ENCODE measurements around the gene ZNF627. TPM values are rescaled to one million over a fixed set of nuclear protein-coding genes. Genes with fewer than 3 reads are reported as not detected.
"Not testable (repeated sequence)": the region's sequence is repeated elsewhere in the genome, so short reads cannot be mapped to it uniquely, and the experiment has no call there.

Gene ZNF627
- total and polyA plus RNA-seq, 7 experiments from 2014 or later, result 5.2 to 15.4 (median 12.3) TPM

DNA sequence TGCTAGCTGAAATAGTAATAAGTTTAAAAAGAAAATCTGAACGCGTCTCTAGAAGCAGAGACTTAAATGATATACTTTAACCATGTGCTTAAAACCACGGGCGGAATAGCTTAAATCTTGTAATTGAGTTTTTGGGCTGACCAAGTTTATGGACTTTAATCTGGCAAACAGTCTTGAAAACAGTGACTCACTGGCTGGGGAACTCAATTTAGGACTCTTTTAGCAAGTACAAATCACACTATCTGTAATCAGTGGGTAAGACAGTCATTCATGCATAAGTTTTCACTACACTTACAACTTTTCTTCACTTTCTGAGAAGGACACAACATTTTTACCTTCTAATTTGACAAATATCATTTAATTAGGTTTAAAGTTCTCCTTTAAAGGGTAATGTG is 26.8 kb downstream of the ZNF627 start:
- H3K36me3 ChIP-seq (ENCODE audit: control insufficient read depth in 2 of 3, insufficient read depth in 3 of 3, low read length in 3 of 3), result peaks cover 0 to 16% (median 0%) of the 10 kb centered on the region in 3 experiments
- ATAC-seq (no peak), DNase-seq (no peak)
- POLR2A ChIA-PET, result interaction anchor here (0.5 to 1.0 kb wide), 4 partner anchors 13 to 631 kb away, joined by 3 to 5 read pairs (median 3); partner anchors contain the start of gene ZNF627
- Mint-ChIP-seq H3K27ac (no peak overlapping the region), H3K36me3 (peaks cover 9 to 33% (median 27%) of the 10 kb centered on the region in 5 donors), H3K9me3 (peaks cover 0 to 41% (median 14%) of the 10 kb centered on the region in 11 donors), H3K4me1 (peaks cover 0 to 19% (median 15%) of the 10 kb centered on the region in 7 donors), H3K4me3 (peak overlapping the region in 7 of 10 donors; percentile 60 to 85 (median 80)), H3K27me3 (peaks cover 0 to 26% (median 0%) of the 10 kb centered on the region in 5 donors)
- H3K27me3 ChIP-seq (ENCODE audit: control insufficient read depth in 2 of 2, insufficient read depth in 2 of 2, low read length in 2 of 2), result no peaks in the 10 kb centered on the region
- CTCF ChIA-PET, result interaction anchor here (0.5 kb wide), 1 partner anchor 374 kb away, joined by 4 read pairs; no protein-coding TSS in a partner anchor
- H3K9me3 ChIP-seq (ENCODE audit: control insufficient read depth in 2 of 3, low read length in 3 of 3), result peaks cover 0 to 10% (median 0%) of the 10 kb centered on the region in 3 experiments
- no peak overlapping the region for H3K27ac ChIP-seq (ENCODE audit: low read depth, low read length)
- H3K4me1 ChIP-seq (ENCODE audit: control insufficient read depth in 2 of 2, insufficient read depth in 2 of 2, low read length in 2 of 2), result no peaks in the 10 kb centered on the region
- intact Hi-C loops (cut with micrococcal nuclease), result no loop called here
- H3K4me3 ChIP-seq (ENCODE audit: low read length), result no peak overlapping the region

DNA sequence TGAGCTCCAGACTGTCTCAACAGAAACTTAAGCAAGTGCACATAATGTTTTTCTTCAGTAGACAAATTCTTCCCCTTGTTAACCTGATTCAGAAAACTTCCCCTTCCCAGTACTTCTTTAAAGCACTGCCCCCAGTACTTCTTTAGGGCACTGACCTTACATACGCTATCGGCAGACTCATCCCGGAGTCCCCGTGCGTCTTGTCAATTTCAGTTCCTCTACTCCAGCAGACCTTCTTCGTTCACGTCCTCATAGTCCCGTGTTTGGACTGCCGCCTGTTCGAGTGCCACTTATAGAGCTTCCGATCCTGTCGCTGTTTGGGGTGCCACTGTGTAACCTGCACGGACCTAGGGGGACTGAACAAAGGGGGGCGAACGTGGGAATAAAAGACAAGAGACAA is 29.0 kb downstream of the ZNF627 start:
- H3K36me3 Mint-ChIP-seq, result peaks cover 3 to 12% (median 10%) of the 10 kb centered on the region in 5 donors
- DNase-seq (no peak), ATAC-seq (no peak)
- Histone ChIP-seq H3K4me3 (ENCODE audit: low read length) (no peak overlapping the region), H3K27me3 (ENCODE audit: control insufficient read depth in 2 of 2, insufficient read depth in 2 of 2, low read length in 2 of 2) (no peaks in the 10 kb centered on the region), H3K36me3 (ENCODE audit: control insufficient read depth in 2 of 3, insufficient read depth in 3 of 3, low read length in 3 of 3) (no peaks in the 10 kb centered on the region), H3K27ac (ENCODE audit: low read depth, low read length) (no peak overlapping the region), H3K9me3 (ENCODE audit: control insufficient read depth in 2 of 3, low read length in 3 of 3) (no peaks in the 10 kb centered on the region), H3K4me1 (ENCODE audit: control insufficient read depth in 2 of 2, insufficient read depth in 2 of 2, low read length in 2 of 2) (no peaks in the 10 kb centered on the region)
- H3K9me3 Mint-ChIP-seq, result peaks cover 0 to 40% (median 5%) of the 10 kb centered on the region in 11 donors
- intact Hi-C loops (cut with micrococcal nuclease), result no loop called here
- no peak overlapping the region for H3K27ac Mint-ChIP-seq
- peaks cover 2 to 19% (median 15%) of the 10 kb centered on the region in 7 donors for H3K4me1 Mint-ChIP-seq
- peak overlapping the region in 1 of 10 donors; percentile 0 for H3K4me3 Mint-ChIP-seq
- POLR2A ChIA-PET, result no interaction called here
- peaks cover 0 to 26% (median 12%) of the 10 kb centered on the region in 5 donors for H3K27me3 Mint-ChIP-seq
- CTCF ChIA-PET, result no interaction called here

DNA sequence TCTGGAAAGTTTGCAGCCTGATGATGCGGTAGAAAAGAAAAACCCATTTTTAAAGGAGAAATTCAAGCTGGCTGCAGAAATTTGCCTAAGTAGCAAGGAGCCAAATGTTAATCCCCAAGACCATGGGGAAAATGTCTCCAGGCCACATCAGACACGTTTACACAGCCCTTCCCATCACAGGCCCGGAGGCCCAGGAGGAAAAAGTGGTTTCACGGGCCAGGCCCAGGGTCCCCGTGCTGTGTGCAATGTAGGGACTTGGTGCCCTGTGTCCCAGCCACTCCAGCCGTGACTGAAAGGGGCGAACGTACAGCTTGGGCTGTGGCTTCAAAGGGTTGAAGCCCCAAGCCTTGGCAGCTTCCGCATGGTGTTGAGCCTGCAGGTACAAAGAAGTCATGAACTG is 35.9 kb downstream of the ZNF627 start:
- no peak for DNase-seq
- Mint-ChIP-seq H3K4me3 (no peak overlapping the region), H3K27ac (no peak overlapping the region), H3K27me3 (peaks cover 0 to 14% (median 5%) of the 10 kb centered on the region in 5 donors), H3K9me3 (peaks cover 0 to 47% (median 20%) of the 10 kb centered on the region in 11 donors), H3K4me1 (peaks cover 0 to 5% (median 0%) of the 10 kb centered on the region in 7 donors), H3K36me3 (peaks cover 0 to 13% (median 5%) of the 10 kb centered on the region in 5 donors)
- CTCF ChIA-PET, result no interaction called here
- POLR2A ChIA-PET, result no interaction called here
- H3K4me3 ChIP-seq (ENCODE audit: low read length), result no peak overlapping the region
- intact Hi-C loops (cut with micrococcal nuclease), result no loop called here
- H3K9me3 ChIP-seq (ENCODE audit: control insufficient read depth in 2 of 3, low read length in 3 of 3), result peaks cover 0 to 4% (median 0%) of the 10 kb centered on the region in 3 experiments
- no peaks in the 10 kb centered on the region for H3K36me3 ChIP-seq (ENCODE audit: control insufficient read depth in 2 of 3, insufficient read depth in 3 of 3, low read length in 3 of 3)
- H3K27ac ChIP-seq (ENCODE audit: low read depth, low read length), result no peak overlapping the region
- no peaks in the 10 kb centered on the region for H3K27me3 ChIP-seq (ENCODE audit: control insufficient read depth in 2 of 2, insufficient read depth in 2 of 2, low read length in 2 of 2)
- H3K4me1 ChIP-seq (ENCODE audit: control insufficient read depth in 2 of 2, insufficient read depth in 2 of 2, low read length in 2 of 2), result no peaks in the 10 kb centered on the region
- no peak for ATAC-seq

DNA sequence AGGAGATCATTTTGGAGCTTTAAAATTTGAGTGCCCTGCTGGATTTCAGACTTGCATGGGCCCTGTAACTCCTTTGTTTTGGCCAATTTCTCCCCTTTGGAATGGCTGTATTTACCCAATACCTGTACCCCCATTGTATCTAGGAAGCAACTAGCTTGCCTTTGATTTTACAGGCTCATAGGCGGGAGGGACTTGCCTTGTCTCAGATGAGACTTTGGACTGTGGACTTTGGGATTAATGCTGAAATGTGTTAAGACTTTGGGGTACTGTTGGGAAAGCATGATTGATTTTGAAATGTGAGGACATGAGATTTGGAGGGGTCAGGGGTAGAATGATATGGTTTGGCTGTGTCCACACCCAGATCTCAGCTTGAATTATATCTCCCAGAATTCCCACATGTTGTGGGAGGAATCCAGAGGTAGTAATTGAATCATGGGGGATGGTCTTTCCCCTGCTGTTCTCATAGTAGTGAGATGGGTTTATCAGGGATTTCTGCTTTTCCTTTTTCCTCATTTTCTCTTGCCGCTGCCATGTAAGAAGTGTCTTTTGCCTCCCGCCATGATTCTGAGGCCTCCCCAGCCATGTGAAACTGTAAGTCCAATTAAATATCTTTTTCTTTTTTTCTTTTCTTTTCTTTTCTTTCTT is 36.9 kb downstream of the ZNF627 start:
- H3K27me3 Mint-ChIP-seq, result peaks cover 0 to 17% (median 5%) of the 10 kb centered on the region in 5 donors
- H3K9me3 Mint-ChIP-seq, result peaks cover 0 to 47% (median 20%) of the 10 kb centered on the region in 11 donors
- peaks cover 0 to 13% (median 5%) of the 10 kb centered on the region in 5 donors for H3K36me3 Mint-ChIP-seq
- H3K4me1 ChIP-seq (ENCODE audit: control insufficient read depth in 2 of 2, insufficient read depth in 2 of 2, low read length in 2 of 2); H3K27ac Mint-ChIP-seq; H3K9me3 ChIP-seq (ENCODE audit: control insufficient read depth in 2 of 3, low read length in 3 of 3); POLR2A ChIA-PET; DNase-seq; H3K4me3 Mint-ChIP-seq; H3K4me1 Mint-ChIP-seq; H3K36me3 ChIP-seq (ENCODE audit: control insufficient read depth in 2 of 3, insufficient read depth in 3 of 3, low read length in 3 of 3); H3K27ac ChIP-seq (ENCODE audit: low read depth, low read length); H3K4me3 ChIP-seq (ENCODE audit: low read length); H3K27me3 ChIP-seq (ENCODE audit: control insufficient read depth in 2 of 2, insufficient read depth in 2 of 2, low read length in 2 of 2); intact Hi-C loops (cut with micrococcal nuclease); ATAC-seq; CTCF ChIA-PET: not testable (repeated sequence)

DNA sequence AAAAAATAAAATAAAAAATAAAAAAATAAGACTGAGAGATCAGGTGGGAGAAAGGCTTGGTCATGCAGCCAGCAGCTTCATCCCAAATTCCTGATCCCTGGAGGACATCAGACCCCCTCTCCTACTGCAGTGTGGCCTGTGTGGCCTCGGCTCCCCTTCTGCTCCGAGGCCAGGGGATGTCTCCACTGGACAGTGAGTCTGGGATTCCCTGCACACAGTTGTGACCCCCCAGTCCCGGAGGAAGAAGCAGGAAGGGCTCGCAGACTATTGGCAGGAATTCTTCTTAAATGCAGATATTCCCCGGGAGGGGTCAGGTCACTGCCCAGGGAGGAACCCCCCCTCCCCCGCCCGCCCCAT is 41.9 kb downstream of the ZNF627 start:
- intact Hi-C loops (cut with micrococcal nuclease), result no loop called here

DNA sequence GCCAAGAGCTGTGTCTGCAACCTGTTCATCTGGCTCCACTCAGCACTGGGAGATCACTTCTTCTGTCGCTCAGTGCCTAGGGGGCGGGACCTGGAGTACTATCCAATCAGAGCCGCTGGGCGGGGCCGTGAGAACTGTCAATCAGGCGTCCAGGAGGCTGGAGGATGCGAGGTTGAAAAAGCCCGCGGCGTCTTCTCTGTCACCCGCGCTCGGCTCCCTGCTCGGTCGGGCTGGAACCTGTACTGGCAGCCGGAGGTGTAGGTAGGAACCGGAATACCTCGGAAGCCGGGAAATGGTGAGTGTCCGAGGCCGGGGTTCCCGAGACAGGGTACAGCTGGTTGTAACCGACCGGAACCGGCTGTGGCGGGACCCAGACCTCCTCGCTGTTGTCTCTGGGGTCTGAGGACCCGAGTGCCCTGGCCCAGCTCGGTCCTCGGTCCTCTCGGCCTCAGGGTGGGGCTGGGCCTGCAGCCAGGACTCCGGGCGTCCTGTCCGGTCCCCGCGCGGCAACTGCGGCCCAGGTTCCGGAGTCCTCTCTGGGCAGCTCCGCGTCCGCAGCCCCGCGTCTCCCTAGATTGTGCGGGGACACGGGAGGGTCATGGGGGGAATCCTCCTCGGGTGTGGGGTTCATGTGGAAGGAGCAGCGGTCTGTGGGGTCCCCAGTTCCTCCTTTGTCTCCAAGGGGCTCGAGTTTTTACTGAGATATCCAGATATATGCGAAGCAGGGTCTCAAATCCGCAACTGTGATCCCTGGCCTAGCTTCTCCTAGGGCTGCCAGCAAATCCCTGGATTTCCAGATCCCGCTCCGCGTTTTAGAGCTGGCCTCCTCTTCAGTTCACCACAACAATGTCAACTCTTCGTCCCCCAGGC is 42.6 kb downstream of the ZNF627 start:
- DNase-seq (peak; percentile 63 to 86 (median 77)), ATAC-seq (peak; percentile 100)
- Mint-ChIP-seq H3K4me3 (peak overlapping the region; percentile 56 to 82 (median 69)), H3K27me3 (peaks cover 0 to 25% (median 16%) of the 10 kb centered on the region in 5 donors), H3K36me3 (peaks cover 0 to 8% (median 0%) of the 10 kb centered on the region in 5 donors), H3K4me1 (peaks cover 0 to 9% (median 4%) of the 10 kb centered on the region in 7 donors), H3K9me3 (peaks cover 0 to 19% (median 6%) of the 10 kb centered on the region in 11 donors), H3K27ac (peak overlapping the region in 1 of 9 donors; percentile 42)
- Histone ChIP-seq H3K4me3 (ENCODE audit: low read length) (peak overlapping the region; percentile 53), H3K27me3 (ENCODE audit: control insufficient read depth in 2 of 2, insufficient read depth in 2 of 2, low read length in 2 of 2) (peaks cover 0 to 3% of the 10 kb centered on the region in 2 donors), H3K36me3 (ENCODE audit: control insufficient read depth in 2 of 3, insufficient read depth in 3 of 3, low read length in 3 of 3) (no peaks in the 10 kb centered on the region), H3K9me3 (ENCODE audit: control insufficient read depth in 2 of 3, low read length in 3 of 3) (no peaks in the 10 kb centered on the region), H3K27ac (ENCODE audit: low read depth, low read length) (no peak overlapping the region), H3K4me1 (ENCODE audit: control insufficient read depth in 2 of 2, insufficient read depth in 2 of 2, low read length in 2 of 2) (peaks cover 4 to 7% of the 10 kb centered on the region in 2 donors)
- intact Hi-C loops (cut with micrococcal nuclease), result no loop called here
- ChIA-PET CTCF (no interaction called here), POLR2A (no interaction called here)

More for the DNA sequence above, 41.9 kb downstream of the ZNF627 start:
- ChIA-PET POLR2A (no interaction called here), CTCF (no interaction called here)
- H3K4me3 ChIP-seq (ENCODE audit: low read length), result no peak overlapping the region
- peaks cover 0 to 20% (median 16%) of the 10 kb centered on the region in 5 donors for H3K27me3 Mint-ChIP-seq
- H3K9me3 Mint-ChIP-seq, result peaks cover 0 to 24% (median 7%) of the 10 kb centered on the region in 11 donors
- no peaks in the 10 kb centered on the region for H3K36me3 ChIP-seq (ENCODE audit: control insufficient read depth in 2 of 3, insufficient read depth in 3 of 3, low read length in 3 of 3)
- peaks cover 4 to 7% of the 10 kb centered on the region in 2 donors for H3K4me1 ChIP-seq (ENCODE audit: control insufficient read depth in 2 of 2, insufficient read depth in 2 of 2, low read length in 2 of 2)
- H3K27me3 ChIP-seq (ENCODE audit: control insufficient read depth in 2 of 2, insufficient read depth in 2 of 2, low read length in 2 of 2), result peaks cover 0 to 3% of the 10 kb centered on the region in 2 donors
- H3K4me3 Mint-ChIP-seq, result peak overlapping the region in 6 of 10 donors; percentile 6 to 82 (median 64)
- H3K27ac ChIP-seq (ENCODE audit: low read depth, low read length), result no peak overlapping the region
- H3K36me3 Mint-ChIP-seq, result peaks cover 0 to 7% (median 2%) of the 10 kb centered on the region in 5 donors
- no peak for DNase-seq
- H3K4me1 Mint-ChIP-seq, result peaks cover 0 to 9% (median 4%) of the 10 kb centered on the region in 7 donors
- no peak for ATAC-seq
- no peaks in the 10 kb centered on the region for H3K9me3 ChIP-seq (ENCODE audit: control insufficient read depth in 2 of 3, low read length in 3 of 3)
- H3K27ac Mint-ChIP-seq, result no peak overlapping the region

All from naive thymus-derived CD4-positive, alpha-beta T cell (primary cell).